K562 (cell line): ENCODE data around the gene ERICH2. TPM values are rescaled to one million over a fixed set of nuclear protein-coding genes. Genes with fewer than 3 reads are reported as not detected.
A peak's percentile ranks its signal among the peaks of the same experiment; 100 is the strongest.

Experiments
- ATAC-seq: fragments of 200-7000 bp; cut with Tn5 transposase; 3 replicates; pipeline ENCODE4 v1.9.1; 2020; ENCODE audit warnings: moderate library complexity
- BruUV-seq: library from RNA; stranded (reverse); fragments of 400-500 nt; replicated peaks from 2 replicates; lab custom pipeline; 2021; lab: Mats Ljungman, UMichigan
- CTCF ChIA-PET: fragments of 300-600 bp; formaldehyde crosslinking; extraction: SDS; loops from one replicate; lab custom pipeline; 2021; ENCODE audit warnings: low intra/inter-chr PET ratio; lab: Yijun Ruan, JAX
- POLR2A ChIA-PET: fragments of 300-600, 350-650 bp; sonication (Branson Sonifier 250); formaldehyde crosslinking; extraction: SDS; loops from one replicate; lab custom pipeline; 2021; ENCODE audit warnings: antibody characterized with exemption, inconsistent platforms; lab: Yijun Ruan, JAX
- DNase-seq, 4 experiments: peaks; one replicate each; pipeline versions ENCODE4 v3.0.0 to v3.0.0-alpha.2; 2011 to 2018; ENCODE audit warnings: low spot score in 3 of 4, mixed read lengths in 3 of 4; ENCODE audit errors: extremely low read depth in 1 of 4
- FAIRE-seq: peaks from 2 replicates; lab custom pipeline; 2011; peaks lifted over from hg19 to GRCh38; lab: Jason Lieb, UNC
- H2AFZ ChIP-seq: 2 replicates; pipeline ENCODE4 v1.6.0; 2011; ENCODE audit warnings: low read depth, low read length, control low read depth, inconsistent platforms
- H3K27ac ChIP-seq: fragments of 200-600 bp; 3 replicates; pipeline ENCODE4 v1.8.0; 2011; ENCODE audit warnings: low read depth, mild to moderate bottlenecking, control low read depth, inconsistent platforms, low read length, moderate library complexity, mixed read lengths; ENCODE audit errors: extremely low read depth
- H3K27me3 ChIP-seq, 2 experiments: fragments of 300-600 bp in 1 of 2; 2 replicates in 1 of 2; 3 replicates in 1 of 2; pipeline versions ENCODE4 v1.6.0 to v1.8.0; 2011; ENCODE audit warnings: inconsistent platforms in 2 of 2, low read length in 2 of 2, mild to moderate bottlenecking in 1 of 2, mixed read lengths in 1 of 2, moderate library complexity in 1 of 2; ENCODE audit not compliant: control insufficient read depth in 2 of 2, insufficient read depth in 2 of 2
- H3K36me3 ChIP-seq: fragments of 300-600 bp; 3 replicates; pipeline ENCODE4 v1.8.0; 2011; ENCODE audit warnings: mild to moderate bottlenecking, low read length, inconsistent platforms; ENCODE audit not compliant: control insufficient read depth, insufficient read depth
- H3K4me1 ChIP-seq, 2 experiments: fragments of 200-600 bp in 1 of 2; replicated peaks in 1 of 2; 2 replicates in 1 of 2; 3 replicates in 1 of 2; pipeline versions ENCODE4 v1.5.1 to v1.8.0; 2011; ENCODE audit warnings: inconsistent platforms in 2 of 2, low read length in 2 of 2, mild to moderate bottlenecking in 1 of 2, mixed read lengths in 1 of 2, moderate library complexity in 1 of 2; ENCODE audit not compliant: control insufficient read depth in 2 of 2, insufficient read depth in 2 of 2
- H3K4me2 ChIP-seq: 2 replicates; pipeline ENCODE4 v1.6.1; 2011; ENCODE audit warnings: low read length, control low read depth, inconsistent platforms, mixed read lengths; ENCODE audit not compliant: insufficient read depth
- H3K4me3 ChIP-seq: fragments of 200-600 bp; sonication (generic), shearing (Covaris generic); 2 replicates; pipeline ENCODE4 v1.5.1; 2016; ENCODE audit warnings: control low read depth, inconsistent platforms
- H3K79me2 ChIP-seq: fragments of 200-600 bp; 3 replicates; pipeline ENCODE4 v1.8.0; 2011; ENCODE audit warnings: low read length, inconsistent platforms; ENCODE audit not compliant: control insufficient read depth, insufficient read depth
- H3K9ac ChIP-seq, 2 experiments: 2 replicates each; pipeline versions ENCODE4 v1.6.0 to v1.6.1; 2011; ENCODE audit warnings: low read depth in 2 of 2, low read length in 2 of 2, control low read depth in 1 of 2, inconsistent platforms in 1 of 2, mild to moderate bottlenecking in 1 of 2, mixed read lengths in 1 of 2; ENCODE audit not compliant: insufficient read depth in 1 of 2
- H3K9me1 ChIP-seq: one replicate; pipeline ENCODE4 v1.6.0; 2011; ENCODE audit warnings: inconsistent platforms, mild to moderate bottlenecking, low read length, moderate library complexity; ENCODE audit not compliant: control insufficient read depth, insufficient read depth
- H3K9me3 ChIP-seq: replicated peaks from 2 replicates; pipeline ENCODE4 v1.5.1; 2011; ENCODE audit warnings: low read depth, low read length, inconsistent platforms; ENCODE audit not compliant: control insufficient read depth, insufficient read depth
- H4K20me1 ChIP-seq: replicated peaks from 2 replicates; pipeline ENCODE4 v1.6.1; 2011; ENCODE audit warnings: low read length, inconsistent platforms, mixed read lengths; ENCODE audit not compliant: control insufficient read depth, insufficient read depth
- E2F5 ChIP-seq: sonication (generic); formaldehyde crosslinking; IDR thresholded peaks from 2 replicates; pipeline ENCODE4 v1.8.0; 2022; ENCODE audit warnings: mild to moderate bottlenecking, missing genetic modification reagents
- FOXA3 ChIP-seq, 2 experiments: fragments of 450-650 bp in 1 of 2; sonication (generic) in 1 of 2; formaldehyde crosslinking; IDR thresholded peaks in 1 of 2; conservative IDR thresholded peaks in 1 of 2; 2 replicates each; pipeline versions ENCODE4 v1.4.0 to v1.8.0; 2020 to 2022; ENCODE audit warnings: mild to moderate bottlenecking in 2 of 2, missing genetic modification reagents in 1 of 2
- PTTG1 ChIP-seq: fragments of 450-650 bp; IDR thresholded peaks from 2 replicates; pipeline ENCODE4 v1.6.1; 2016; ENCODE audit warnings: low read depth, mild to moderate bottlenecking, missing genetic modification characterization, missing compliant biosample characterization
- RREB1 ChIP-seq: fragments of 250-450 bp; sonication (Bioruptor Pico); IDR thresholded peaks from 2 replicates; pipeline ENCODE4 v1.4.0; 2020
- TAF1 ChIP-seq: IDR thresholded peaks from 2 replicates; pipeline ENCODE4 v1.6.1; 2011; ENCODE audit warnings: mild to moderate bottlenecking, low read length, moderate library complexity; ENCODE audit not compliant: insufficient read depth, control insufficient read depth, severe bottlenecking; ENCODE audit errors: extremely low read depth
- ZNF253 ChIP-seq: fragments of 250-450 bp; sonication (Bioruptor Pico); conservative IDR thresholded peaks from 2 replicates; pipeline ENCODE4 v1.6.1; 2021; ENCODE audit warnings: mild to moderate bottlenecking
- ZNF280A ChIP-seq: fragments of 450-650 bp; IDR thresholded peaks from 2 replicates; pipeline ENCODE4 v1.6.1; 2018; ENCODE audit warnings: mild to moderate bottlenecking, low read depth; ENCODE audit not compliant: partially characterized antibody
- WGBS: fragments of 100-300 bp; shearing (Covaris generic); methylation state at CpG from one replicate; pipeline ENCODE4 v1.1.6; 2016; ENCODE audit warnings: low coverage, mixed read lengths; ENCODE audit not compliant: insufficient coverage; ENCODE audit errors: missing lambda C conversion rate; 5-methylcytosine and 5-hydroxymethylcytosine counted together
- in situ Hi-C: fragments of 300-500 bp; cut with MboI; formaldehyde crosslinking; loops from 4 replicates; pipeline ENCODE4 v1.15.0; 2018; ENCODE audit warnings: inconsistent platforms, mixed read lengths
- intact Hi-C: fragments of 100-400 bp; cut with micrococcal nuclease; formaldehyde crosslinking; loops from 2 replicates; pipeline ENCODE4 v1.14.2; 2022
- polyA plus RNA-seq, 8 experiments: library from polyadenylated mRNA; depleted of rRNA in 4 of 8; stranded (reverse) in 5 of 8; unstranded in 3 of 8; fragments of >200 nt; fragmentation: Nextera tagmentation in 2 of 8; fragmentation: Illumina TruSeq in 1 of 8; extraction: Ambion mirVana in 2 of 8; extraction: Trizol in 1 of 8; gene quantifications; 2 replicates each; pipeline versions ENCODE4 v1.2.1 to v1.2.3, GENCODE V29; 2011 to 2014; ENCODE audit warnings: inconsistent platforms in 1 of 8, missing spikeins in 1 of 8
- total RNA-seq, 7 experiments: library from RNA; depleted of rRNA in 6 of 7; stranded (reverse); fragments of >200 nt in 6 of 7; fragmentation: Illumina TruSeq in 2 of 7; extraction: Trizol in 2 of 7; gene quantifications; 2 replicates each; pipeline versions ENCODE4 v1.2.1 to v1.2.3, GENCODE V29; 2011 to 2021; ENCODE audit warnings: low replicate concordance in 1 of 7

ERICH2 gene
- total and polyA plus RNA-seq, 9 of the 15 experiments (the other 6 are each of a cell fraction or from before 2014, with no cell fraction given), result 0.85 to 2.4 (median 1.6) TPM

GRCh38 chr2:170733798-170734600, 36.2 kb upstream of the ERICH2 start:
- H3K9me3 ChIP-seq, result 0 out of 2 replicates have a peak, but pooled peaks cover 4% of the 10 kb centered on the region
- peaks cover 0 to 5% of the 10 kb centered on the region in 2 experiments; a peak in 2 of 5 replicates for H3K4me1 ChIP-seq
- no peak overlapping the region for H3K27ac ChIP-seq
- no peak overlapping the region for H2AFZ ChIP-seq
- H3K9ac ChIP-seq, result no peak overlapping the region
- no peak overlapping the region for H3K4me3 ChIP-seq
- ChIA-PET POLR2A (interaction anchor here (0.7 to 1.5 kb wide), 4 partner anchors 10 to 37 kb away, joined by 3 to 5 read pairs (median 4); no protein-coding TSS in a partner anchor), CTCF (no interaction called here)
- intact Hi-C loops, result no loop called here
- no peaks in the 10 kb centered on the region for H3K36me3 ChIP-seq
- H3K9me1 ChIP-seq, result no peaks in the 10 kb centered on the region
- DNase-seq (peak in 1 of 4 experiments; percentile 27), FAIRE-seq (peak; percentile 73), ATAC-seq (peak; percentile 76)
- 0% methylated on average over 1 of the region's 1 CpG for WGBS
- no peaks in the 10 kb centered on the region for H4K20me1 ChIP-seq
- BruUV-seq, result no TSS peak
- no peaks in the 10 kb centered on the region for H3K27me3 ChIP-seq
- H3K79me2 ChIP-seq, result no peaks in the 10 kb centered on the region
- no peak overlapping the region for H3K4me2 ChIP-seq
- in situ Hi-C loops, result no loop called here
- TF ChIP-seq RREB1 (CRISPR knock-in tag), result no peak
- TF ChIP-seq E2F5, result no peak
- no peak for TF ChIP-seq TAF1
- TF ChIP-seq ZNF280A, result no peak
- no peak for TF ChIP-seq PTTG1
- no peak for TF ChIP-seq ZNF253
- no peak for TF ChIP-seq FOXA3 (CRISPR knock-in tag; conservative IDR thresholded peaks at IDR 0.05 in 1 of 2, IDR thresholded peaks at IDR 0.05 in 1 of 2)
